ENCODE results near the gene FOXP3.
"Not testable (repeated sequence)": the region's sequence is repeated elsewhere in the genome, so short reads cannot be mapped to it uniquely, and the experiment has no call there.

Gene FOXP3

GRCh38 chrX:49264460-49264859, at the start of gene FOXP3:
Gene FOXP3, minus strand, starts transcription at chrX:49264710. Its CDS starts 6,205 bp downstream, at chrX:49258505.
- no peak for DNase-seq

GRCh38 chrX:49312176-49312575, 47.7 kb upstream of the FOXP3 start:
- no peak for DNase-seq

GRCh38 chrX:49310371-49310770, 45.9 kb upstream of the FOXP3 start:
- no peak for DNase-seq

GRCh38 chrX:49309401-49309981, 45.0 kb upstream of the FOXP3 start:
- peak; percentile 41 for DNase-seq

GRCh38 chrX:49308604-49309269, 44.2 kb upstream of the FOXP3 start:
- no peak for DNase-seq

- DNase-seq: not testable (repeated sequence)
Observed at GRCh38 chrX:49307775-49308174, 43.3 kb upstream of the FOXP3 start.

GRCh38 chrX:49303346-49303745, 38.8 kb upstream of the FOXP3 start, which contains the start of gene GAGE10:
Gene GAGE10, plus strand, starts transcription at chrX:49303646. Its CDS starts 1,214 bp downstream, at chrX:49304860.
- DNase-seq: no peak

- no peak for DNase-seq
Observed at GRCh38 chrX:49300703-49301102, 36.2 kb upstream of the FOXP3 start.

- DNase-seq: not testable (repeated sequence)
Observed at GRCh38 chrX:49299293-49299692, 34.8 kb upstream of the FOXP3 start.

GRCh38 chrX:49292400-49293362, 28.2 kb upstream of the FOXP3 start:
- no peak for DNase-seq

- peak; percentile 49 for DNase-seq
Observed at GRCh38 chrX:49291615-49292337, 27.3 kb upstream of the FOXP3 start.

GRCh38 chrX:49290215-49290614, 25.7 kb upstream of the FOXP3 start:
- no peak for DNase-seq

- no peak for DNase-seq
Observed at GRCh38 chrX:49287665-49288064, 23.2 kb upstream of the FOXP3 start.

- no peak for DNase-seq
Observed at GRCh38 chrX:49286581-49286980, 22.1 kb upstream of the FOXP3 start.

GRCh38 chrX:49286136-49286535, 21.6 kb upstream of the FOXP3 start:
- DNase-seq: no peak

GRCh38 chrX:49284212-49284611, 19.7 kb upstream of the FOXP3 start:
- no peak for DNase-seq

- DNase-seq: peak; percentile 50
Observed at GRCh38 chrX:49282647-49283011, 18.1 kb upstream of the FOXP3 start.

GRCh38 chrX:49278081-49278480, 13.6 kb upstream of the FOXP3 start:
- no peak for DNase-seq

GRCh38 chrX:49277535-49277830, 13.0 kb upstream of the FOXP3 start:
- DNase-seq: no peak

- no peak for DNase-seq
Observed at GRCh38 chrX:49276671-49277534, 12.4 kb upstream of the FOXP3 start.

GRCh38 chrX:49276207-49276606, 11.7 kb upstream of the FOXP3 start:
- DNase-seq: no peak

GRCh38 chrX:49273181-49273727, 8.7 kb upstream of the FOXP3 start:
- no peak for DNase-seq

Data from right hindlimb (tissue), 1 donor.